Naive thymus-derived CD4-positive, alpha-beta T cell (primary cell): ENCODE results near the gene AACS. TPM values are rescaled to one million over a fixed set of nuclear protein-coding genes. Genes with fewer than 3 reads are reported as not detected.
A peak's percentile ranks its signal among the peaks of the same experiment; 100 is the strongest.

Experiments used
- ATAC-seq: fragments of 150-1000 bp; cut with Tn5 transposase; 2 replicates; pipeline ENCODE4 v1.10.0; 2021; ENCODE audit warnings: mild to moderate bottlenecking, moderate library complexity
- CTCF ChIA-PET: fragments of 350-600 bp; sonication (Branson Sonifier 250); formaldehyde crosslinking; loops from one replicate; lab custom pipeline; 2021; ENCODE audit warnings: antibody characterized with exemption; lab: Charles Lee
- POLR2A ChIA-PET: fragments of 350-600 bp; sonication (Branson Sonifier 250); formaldehyde crosslinking; loops from one replicate; lab custom pipeline; 2021; ENCODE audit warnings: antibody characterized with exemption, inconsistent platforms; lab: Charles Lee
- DNase-seq, 9 donors: peaks; one replicate each; pipeline versions ENCODE4 v3.0.0 to v3.0.0-alpha.2; 2020 to 2022; ENCODE audit warnings: mixed read lengths in 1 of 9
- H3K27ac ChIP-seq: one replicate; pipeline ENCODE4 v1.7.0; 2013; ENCODE audit warnings: mild to moderate bottlenecking, low read depth, low read length, moderate library complexity
- H3K27me3 ChIP-seq, 2 donors: one replicate each; pipeline ENCODE4 v1.7.0; 2013; ENCODE audit warnings: low read length in 2 of 2, mild to moderate bottlenecking in 2 of 2, moderate library complexity in 2 of 2; ENCODE audit not compliant: control insufficient read depth in 2 of 2, insufficient read depth in 2 of 2
- H3K36me3 ChIP-seq, 3 experiments: 1 replicate in 2 of 3; 2 replicates in 1 of 3; pipeline ENCODE4 v1.7.0; 2013; ENCODE audit warnings: low read length in 3 of 3, mild to moderate bottlenecking in 3 of 3, moderate library complexity in 1 of 3; ENCODE audit not compliant: insufficient read depth in 3 of 3, control insufficient read depth in 2 of 3
- H3K4me1 ChIP-seq, 2 donors: one replicate each; pipeline ENCODE4 v1.7.0; 2013; ENCODE audit warnings: low read length in 2 of 2, mild to moderate bottlenecking in 2 of 2, moderate library complexity in 1 of 2; ENCODE audit not compliant: control insufficient read depth in 2 of 2, insufficient read depth in 2 of 2
- H3K4me3 ChIP-seq: 2 replicates; pipeline ENCODE4 v1.7.0; 2013; ENCODE audit warnings: mild to moderate bottlenecking, low read length
- H3K9me3 ChIP-seq, 3 experiments: 1 replicate in 2 of 3; 2 replicates in 1 of 3; pipeline ENCODE4 v1.7.0; 2013; ENCODE audit warnings: low read length in 3 of 3; ENCODE audit not compliant: control insufficient read depth in 2 of 3
- H3K27ac Mint-ChIP-seq, 9 donors: one replicate each; pipeline ENCODE4 v1.8.0; 2020 to 2022; ENCODE audit warnings: mixed read lengths in 9 of 9, mild to moderate bottlenecking in 8 of 9, moderate library complexity in 5 of 9, inconsistent platforms in 2 of 9
- H3K27me3 Mint-ChIP-seq, 5 donors: one replicate each; pipeline ENCODE4 v1.8.0; 2021 to 2022; ENCODE audit warnings: mixed read lengths in 5 of 5, mild to moderate bottlenecking in 1 of 5
- H3K36me3 Mint-ChIP-seq, 5 donors: one replicate each; pipeline ENCODE4 v1.8.0; 2020 to 2022; ENCODE audit warnings: mixed read lengths in 5 of 5, mild to moderate bottlenecking in 3 of 5, inconsistent platforms in 1 of 5
- H3K4me1 Mint-ChIP-seq, 7 donors: one replicate each; pipeline ENCODE4 v1.8.0; 2020 to 2022; ENCODE audit warnings: mixed read lengths in 7 of 7, mild to moderate bottlenecking in 3 of 7, inconsistent platforms in 1 of 7
- H3K4me3 Mint-ChIP-seq, 10 donors: one replicate each; pipeline ENCODE4 v1.8.0; 2020 to 2022; ENCODE audit warnings: mild to moderate bottlenecking in 10 of 10, mixed read lengths in 10 of 10, moderate library complexity in 6 of 10, inconsistent platforms in 2 of 10
- H3K9me3 Mint-ChIP-seq, 11 donors: one replicate each; pipeline ENCODE4 v1.8.0; 2020 to 2022; ENCODE audit warnings: mixed read lengths in 11 of 11, mild to moderate bottlenecking in 4 of 11, inconsistent platforms in 1 of 11, moderate library complexity in 1 of 11
- intact Hi-C, 2 donors: fragments of 100-400 bp; cut with micrococcal nuclease; formaldehyde crosslinking; loops; one replicate each; pipeline ENCODE4 v1.15.1; 2023
- polyA plus RNA-seq, 2 donors: library from polyadenylated mRNA; unstranded; fragments of 300-500 nt; fragmentation: Illumina TruSeq; gene quantifications; one replicate each; pipeline ENCODE4 v1.2.3, GENCODE V29; 2021
- total RNA-seq, 6 experiments: library from RNA in 5 of 6; stranded (reverse) in 5 of 6; gene quantifications; 1 replicate in 5 of 6; 2 replicates in 1 of 6; pipeline ENCODE4 v1.2.3 and lab custom pipeline; 2021 to 2026

AACS gene
- total and polyA plus RNA-seq, 7 experiments from 2014 or later, result 11.6 to 21.7 (median 14.8) TPM

DNA sequence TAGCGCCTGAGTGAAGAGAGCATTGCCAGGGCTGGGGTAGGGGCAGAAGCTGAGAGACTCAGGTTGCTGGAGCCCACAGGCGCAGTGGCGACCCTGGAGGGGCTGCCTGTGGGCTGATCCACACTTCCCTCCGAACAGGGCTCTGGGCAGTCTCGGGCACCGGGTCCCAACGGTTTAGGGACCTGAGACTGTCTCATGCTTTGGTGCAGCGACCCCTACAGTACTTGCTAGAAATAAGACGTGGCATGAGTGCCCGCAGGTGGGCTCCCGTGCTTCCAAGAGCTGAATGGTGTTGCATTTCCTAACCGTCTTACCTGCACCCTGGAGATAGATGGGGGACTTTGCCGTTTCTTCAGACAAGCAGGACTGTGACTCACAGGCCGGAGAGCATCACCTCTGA lies 57.4 kb downstream of the AACS start:
- Mint-ChIP-seq H3K9me3 (no peaks in the 10 kb centered on the region), H3K36me3 (peaks cover 5 to 59% (median 14%) of the 10 kb centered on the region in 5 donors), H3K27ac (no peak overlapping the region), H3K4me3 (no peak overlapping the region), H3K27me3 (no peaks in the 10 kb centered on the region), H3K4me1 (peaks cover 0 to 2% (median 0%) of the 10 kb centered on the region in 7 donors)
- no peak overlapping the region for H3K27ac ChIP-seq
- H3K4me1 ChIP-seq, result no peaks in the 10 kb centered on the region
- ChIA-PET CTCF (no interaction called here), POLR2A (no interaction called here)
- no peaks in the 10 kb centered on the region for H3K9me3 ChIP-seq
- no peak for ATAC-seq
- no peak overlapping the region for H3K4me3 ChIP-seq
- no peak for DNase-seq
- H3K36me3 ChIP-seq, result peaks cover 0 to 24% (median 0%) of the 10 kb centered on the region in 3 experiments
- intact Hi-C loops, result no loop called here
- H3K27me3 ChIP-seq, result no peaks in the 10 kb centered on the region

DNA sequence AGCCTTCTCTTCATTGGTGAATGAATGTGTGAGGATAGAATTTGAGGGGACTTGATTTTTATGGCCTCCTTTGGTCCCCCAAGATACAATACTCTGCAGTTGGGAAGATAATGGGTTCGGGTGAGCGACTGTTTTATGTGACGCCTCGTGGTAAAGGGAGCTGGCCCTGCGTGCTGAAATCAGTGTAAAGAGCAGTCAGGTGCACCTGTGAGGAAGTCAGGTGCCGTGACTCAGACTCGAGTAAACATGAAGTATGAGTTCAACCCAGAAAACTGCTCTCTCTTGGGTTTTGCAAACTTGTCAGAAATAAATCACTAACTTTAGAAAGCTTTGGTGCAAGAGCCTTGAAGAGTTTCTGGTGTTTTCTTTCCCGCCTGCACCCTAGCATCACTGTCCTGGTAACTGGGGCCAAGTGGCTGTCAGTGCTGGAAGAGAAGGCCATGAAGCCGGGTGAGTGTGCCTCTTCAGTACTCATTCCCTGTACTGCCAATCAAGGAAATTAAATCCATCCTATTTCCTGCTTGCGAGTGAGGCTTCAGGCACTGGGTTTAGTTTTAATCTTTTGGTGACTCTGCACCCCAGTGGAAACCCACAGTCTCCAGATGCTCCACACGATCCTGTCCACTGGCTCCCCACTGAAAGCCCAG lies 59.2 kb downstream of the AACS start:
- no peaks in the 10 kb centered on the region for H3K9me3 Mint-ChIP-seq

DNA sequence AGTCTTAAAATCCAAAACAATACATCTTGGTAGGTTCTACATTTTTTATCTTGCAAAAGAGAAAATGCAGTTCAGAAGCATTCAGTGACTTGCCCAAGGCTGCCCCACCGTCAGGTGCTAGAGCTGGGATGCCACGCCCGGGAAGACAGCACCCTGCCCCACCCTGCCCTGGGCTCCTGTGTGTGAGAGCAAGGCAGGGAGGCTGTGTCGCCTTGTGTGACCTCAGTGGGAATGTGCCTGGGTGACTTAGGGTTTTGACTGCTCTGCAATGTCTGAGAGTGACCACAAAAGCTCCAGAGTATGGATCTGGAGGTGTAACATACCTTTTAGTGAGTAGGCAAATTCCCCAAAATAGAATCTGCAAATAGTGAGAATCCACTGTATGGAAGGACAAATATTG lies 60.0 kb downstream of the AACS start:
- no peak overlapping the region for H3K27ac Mint-ChIP-seq
- intact Hi-C loops, result no loop called here

More for the DNA sequence above, 59.2 kb downstream of the AACS start:
- H3K4me1 ChIP-seq, result no peaks in the 10 kb centered on the region
- H3K36me3 ChIP-seq, result peaks cover 0 to 10% (median 0%) of the 10 kb centered on the region in 3 experiments
- ATAC-seq (no peak), DNase-seq (no peak)
- H3K27me3 Mint-ChIP-seq, result no peaks in the 10 kb centered on the region
- H3K4me1 Mint-ChIP-seq, result peaks cover 0 to 2% (median 0%) of the 10 kb centered on the region in 7 donors
- peaks cover 1 to 56% (median 10%) of the 10 kb centered on the region in 5 donors for H3K36me3 Mint-ChIP-seq
- no peak overlapping the region for H3K27ac ChIP-seq
- no peaks in the 10 kb centered on the region for H3K27me3 ChIP-seq
- H3K27ac Mint-ChIP-seq, result no peak overlapping the region
- no peak overlapping the region for H3K4me3 Mint-ChIP-seq
- intact Hi-C loops, result no loop called here
- CTCF ChIA-PET, result no interaction called here
- H3K9me3 ChIP-seq, result no peaks in the 10 kb centered on the region
- no peak overlapping the region for H3K4me3 ChIP-seq
- POLR2A ChIA-PET, result no interaction called here

DNA sequence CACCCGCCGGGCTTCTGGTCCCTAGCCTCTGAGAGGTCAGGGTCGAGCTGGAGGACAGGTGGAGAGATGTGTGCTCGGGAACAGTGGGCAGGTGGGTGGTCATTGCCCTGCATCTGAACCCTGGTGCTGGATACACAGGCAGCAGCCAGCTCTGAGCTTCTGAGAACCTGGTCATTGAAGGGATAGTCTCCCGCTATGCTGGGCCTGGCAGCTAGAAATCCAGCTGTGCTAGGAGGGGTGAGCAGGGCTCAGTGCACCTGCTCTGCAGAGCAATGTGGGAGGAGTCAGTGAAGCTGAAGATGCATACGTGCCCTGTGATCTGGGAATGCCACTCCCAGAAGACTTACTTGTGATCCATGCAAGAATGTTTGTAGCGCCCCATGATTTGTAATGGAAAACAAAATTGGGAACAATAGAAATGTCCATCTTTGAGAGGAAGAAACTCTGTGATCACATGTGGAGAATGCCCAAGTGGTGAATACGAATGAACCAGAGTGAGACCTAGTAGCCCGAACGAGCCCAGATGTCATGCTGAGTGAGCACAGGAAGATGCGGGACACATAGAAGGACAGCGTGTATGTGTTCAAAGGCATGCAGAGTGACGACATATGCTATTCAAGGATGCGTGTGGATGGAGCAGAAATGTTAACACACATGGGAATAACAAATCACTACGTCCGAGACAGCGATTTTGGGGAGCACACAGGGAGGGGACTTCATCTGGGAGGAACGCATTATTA lies 63.4 kb downstream of the AACS start:
- Histone ChIP-seq H3K9me3 (no peaks in the 10 kb centered on the region), H3K4me1 (no peaks in the 10 kb centered on the region), H3K36me3 (peaks cover 0 to 4% (median 0%) of the 10 kb centered on the region in 3 experiments), H3K4me3 (no peak overlapping the region), H3K27ac (no peak overlapping the region), H3K27me3 (no peaks in the 10 kb centered on the region)
- no peak overlapping the region for H3K4me3 Mint-ChIP-seq
- H3K36me3 Mint-ChIP-seq, result peaks cover 0 to 67% (median 15%) of the 10 kb centered on the region in 5 donors
- ATAC-seq (no peak), DNase-seq (no peak)
- CTCF ChIA-PET, result no interaction called here
- no peak overlapping the region for H3K27ac Mint-ChIP-seq
- intact Hi-C loops, result no loop called here
- no peaks in the 10 kb centered on the region for H3K9me3 Mint-ChIP-seq
- no peaks in the 10 kb centered on the region for H3K27me3 Mint-ChIP-seq
- H3K4me1 Mint-ChIP-seq, result no peaks in the 10 kb centered on the region
- POLR2A ChIA-PET, result no interaction called here

More for the DNA sequence above, 60.0 kb downstream of the AACS start:
- POLR2A ChIA-PET, result no interaction called here
- H3K27ac ChIP-seq, result no peak overlapping the region
- peaks cover 0 to 60% (median 6%) of the 10 kb centered on the region in 5 donors for H3K36me3 Mint-ChIP-seq
- peaks cover 0 to 4% (median 0%) of the 10 kb centered on the region in 3 experiments for H3K36me3 ChIP-seq
- H3K4me1 Mint-ChIP-seq, result peaks cover 0 to 2% (median 0%) of the 10 kb centered on the region in 7 donors
- CTCF ChIA-PET, result no interaction called here
- H3K27me3 ChIP-seq, result no peaks in the 10 kb centered on the region
- ATAC-seq (no peak), DNase-seq (no peak)
- no peaks in the 10 kb centered on the region for H3K9me3 ChIP-seq
- no peak overlapping the region for H3K4me3 Mint-ChIP-seq
- H3K4me1 ChIP-seq, result no peaks in the 10 kb centered on the region
- H3K4me3 ChIP-seq, result no peak overlapping the region
- H3K27me3 Mint-ChIP-seq, result no peaks in the 10 kb centered on the region
- no peaks in the 10 kb centered on the region for H3K9me3 Mint-ChIP-seq

DNA sequence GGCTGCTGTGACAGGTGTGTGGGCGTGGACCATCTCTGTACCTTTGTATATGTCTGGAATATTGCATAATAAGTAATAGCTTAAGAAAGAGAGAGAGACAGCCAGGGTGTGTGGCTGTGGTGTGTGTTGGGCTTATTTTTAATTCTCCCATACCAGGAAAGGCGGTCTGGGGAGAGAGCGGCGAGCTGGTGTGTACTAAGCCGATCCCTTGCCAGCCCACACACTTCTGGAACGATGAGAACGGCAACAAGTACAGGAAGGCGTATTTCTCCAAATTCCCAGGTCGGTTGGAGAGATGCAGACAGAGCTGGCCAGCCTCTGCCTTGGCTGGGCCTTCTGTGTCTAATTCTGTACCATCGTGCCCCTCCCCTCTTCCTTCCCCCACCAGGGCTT lies 63.9 kb downstream of the AACS start:
- Histone ChIP-seq H3K4me3 (no peak overlapping the region), H3K9me3 (no peaks in the 10 kb centered on the region), H3K27ac (no peak overlapping the region), H3K27me3 (no peaks in the 10 kb centered on the region), H3K4me1 (no peaks in the 10 kb centered on the region), H3K36me3 (peaks cover 0 to 8% (median 0%) of the 10 kb centered on the region in 3 experiments)
- H3K27me3 Mint-ChIP-seq, result no peaks in the 10 kb centered on the region
- H3K4me1 Mint-ChIP-seq, result no peaks in the 10 kb centered on the region
- intact Hi-C loops, result no loop called here
- CTCF ChIA-PET, result interaction anchor here (0.7 kb wide), 1 partner anchor 53 kb away, joined by 3 read pairs; no protein-coding TSS in a partner anchor
- H3K4me3 Mint-ChIP-seq, result no peak overlapping the region
- no peaks in the 10 kb centered on the region for H3K9me3 Mint-ChIP-seq
- ATAC-seq (no peak), DNase-seq (no peak)
- peaks cover 0 to 65% (median 15%) of the 10 kb centered on the region in 5 donors for H3K36me3 Mint-ChIP-seq
- H3K27ac Mint-ChIP-seq, result no peak overlapping the region
- POLR2A ChIA-PET, result no interaction called here

DNA sequence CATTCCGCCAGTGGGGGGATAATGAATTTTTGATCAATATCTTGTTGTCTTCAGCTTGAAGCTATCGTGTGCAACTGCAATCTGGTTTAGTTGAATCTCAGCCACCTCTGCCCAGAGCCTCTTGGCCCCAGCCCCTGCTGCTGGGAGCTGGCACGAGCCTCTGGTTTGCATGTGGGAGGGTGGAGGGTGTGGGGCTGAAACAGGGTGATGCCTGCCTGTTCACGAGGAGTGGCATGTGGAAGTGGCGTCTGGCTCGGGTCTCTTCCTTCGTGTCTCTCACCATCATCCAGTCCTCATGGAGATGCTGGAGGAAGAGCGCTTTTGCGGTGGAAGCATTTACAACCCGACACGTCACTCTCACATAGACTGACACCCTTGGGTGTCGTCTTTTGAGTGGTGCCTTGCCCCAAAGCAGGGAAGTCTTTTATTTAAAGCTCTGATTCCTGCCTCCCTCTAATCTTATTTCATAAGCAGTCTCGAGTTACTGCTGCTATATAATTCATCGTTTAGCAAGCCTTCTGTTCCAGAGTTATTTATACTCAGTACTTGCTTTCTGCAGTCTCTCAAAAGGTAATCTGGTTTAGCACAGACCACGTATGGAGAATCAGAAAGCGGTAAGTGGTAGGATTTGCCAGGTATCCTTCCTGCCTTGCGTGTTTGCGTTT lies 64.5 kb downstream of the AACS start:
- no peak overlapping the region for H3K4me3 Mint-ChIP-seq

More for the DNA sequence above, 64.5 kb downstream of the AACS start:
- Histone ChIP-seq H3K36me3 (peaks cover 0 to 13% (median 0%) of the 10 kb centered on the region in 3 experiments), H3K9me3 (no peaks in the 10 kb centered on the region), H3K4me3 (no peak overlapping the region), H3K4me1 (no peaks in the 10 kb centered on the region), H3K27ac (no peak overlapping the region), H3K27me3 (no peaks in the 10 kb centered on the region)
- no peak for ATAC-seq
- ChIA-PET POLR2A (no interaction called here), CTCF (interaction anchor here (0.7 kb wide), 1 partner anchor 53 kb away, joined by 3 read pairs; no protein-coding TSS in a partner anchor)
- H3K4me1 Mint-ChIP-seq, result no peaks in the 10 kb centered on the region
- peaks cover 0 to 64% (median 15%) of the 10 kb centered on the region in 5 donors for H3K36me3 Mint-ChIP-seq
- H3K27me3 Mint-ChIP-seq, result no peaks in the 10 kb centered on the region
- H3K27ac Mint-ChIP-seq, result peak overlapping the region in 1 of 9 donors; percentile 45
- intact Hi-C loops, result no loop called here
- no peak for DNase-seq
- no peaks in the 10 kb centered on the region for H3K9me3 Mint-ChIP-seq
